SK-N-DZ (cell line): ENCODE measurements around the gene CKMT2.

ENCODE experiments used
- DNase-seq: peaks from one replicate; pipeline ENCODE4 v3.0.0-alpha.2; 2015; ENCODE audit warnings: low spot score
- small RNA-seq, 2 experiments: library from RNA; depleted of rRNA; stranded (forward); fragments of <200 nt; gene quantifications; one replicate each; pipeline ENCODE3, GENCODE V24; 2014

The CKMT2 gene

GRCh38 chr5:81303563-81303962 lies 70.4 kb downstream of the CKMT2 start:
- DNase-seq, result no peak

- no peak for DNase-seq
Observed at GRCh38 chr5:81305785-81306184, 72.7 kb downstream of the CKMT2 start.

- DNase-seq, result no peak
Observed at GRCh38 chr5:81308836-81309235, 75.7 kb downstream of the CKMT2 start.

GRCh38 chr5:81310402-81311063 lies 77.4 kb downstream of the CKMT2 start:
- no peak for DNase-seq

GRCh38 chr5:81313278-81313677 lies 80.2 kb downstream of the CKMT2 start:
- no peak for DNase-seq

- no peak for DNase-seq
Observed at GRCh38 chr5:81313686-81314085, 80.6 kb downstream of the CKMT2 start.

GRCh38 chr5:81314581-81314980 lies 81.5 kb downstream of the CKMT2 start:
- DNase-seq, result no peak

GRCh38 chr5:81315336-81315735 lies 82.2 kb downstream of the CKMT2 start:
- DNase-seq, result no peak

- no peak for DNase-seq
Observed at GRCh38 chr5:81315830-81316229, 82.7 kb downstream of the CKMT2 start.

Small RNA genes lying within 50 kb of the gene (small RNA-seq; reads per million reads assigned to genes)
- 0 reads per million in 2 experiments for gene AC026436.1
